Ureter (tissue), 1 donor: Measurements from ENCODE around the gene FUNDC2. TPM values are rescaled to one million over a fixed set of nuclear protein-coding genes. Genes with fewer than 3 reads are reported as not detected.
A peak's percentile ranks its signal among the peaks of the same experiment; 100 is the strongest.

Source experiments
- DNase-seq: peaks from one replicate; pipeline ENCODE4 v3.0.0-alpha.2; 2020; ENCODE audit warnings: low spot score
- total RNA-seq: library from RNA; stranded (reverse); gene quantifications from one replicate; pipeline ENCODE4 v1.2.4, GENCODE V29; 2023
- donor health status: DM: yes; HTN: yes; CAD: no.

Gene FUNDC2
- total RNA-seq, 1 donor from 2014 or later: 78.4 TPM

DNA sequence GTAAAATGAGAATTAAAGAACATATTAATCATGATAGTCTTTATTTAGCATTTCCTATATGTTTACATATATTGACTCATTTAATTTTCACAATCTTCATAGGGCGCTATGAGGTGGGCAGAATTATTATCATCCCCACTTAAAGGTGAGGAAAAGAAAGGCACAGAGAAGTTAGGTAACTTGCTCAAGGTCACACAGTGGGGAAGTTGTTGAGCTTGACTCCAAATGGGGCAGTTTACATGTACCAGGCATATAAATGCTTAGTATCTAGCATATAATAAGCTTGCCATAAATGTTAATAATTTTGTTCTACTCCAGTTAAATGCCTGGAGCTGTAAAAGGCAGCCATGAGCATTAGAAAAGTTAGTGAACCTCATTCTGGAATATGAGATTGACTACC lies 42.8 kb downstream of the FUNDC2 start:
- no peak for DNase-seq

DNA sequence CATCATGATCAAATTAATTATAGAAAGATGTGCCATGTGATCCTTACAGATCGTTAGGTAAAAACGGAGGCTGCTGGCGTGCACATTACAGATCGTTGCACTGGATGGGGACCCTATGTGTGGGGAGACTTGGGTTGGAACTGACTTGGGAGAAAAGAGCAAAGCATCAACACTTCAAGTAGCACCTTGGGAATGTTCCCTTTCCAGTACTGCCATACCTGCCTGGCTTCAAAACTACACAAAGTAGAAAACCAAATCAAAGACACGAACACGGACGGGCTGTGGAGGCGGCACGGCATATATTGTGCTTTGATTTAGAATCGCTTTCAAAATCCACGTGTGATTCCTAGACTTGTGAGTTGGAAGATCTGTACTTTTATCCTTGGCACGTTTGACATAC lies 43.4 kb downstream of the FUNDC2 start:
- DNase-seq: no peak

DNA sequence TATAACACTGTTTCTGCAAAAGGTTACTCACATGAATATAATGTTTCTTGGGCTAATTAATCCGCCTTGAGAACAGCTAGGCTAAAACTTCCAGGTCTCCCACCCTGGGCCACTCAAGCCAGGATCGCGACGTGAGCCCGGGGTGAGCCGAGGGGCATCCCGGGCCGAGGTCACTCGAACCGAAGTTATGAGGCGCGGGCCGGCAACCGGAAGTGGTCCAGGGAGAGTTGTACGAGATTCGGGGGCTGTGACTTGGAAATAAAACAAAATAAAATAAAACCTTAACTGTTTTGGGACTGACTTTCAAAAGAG lies 44.0 kb downstream of the FUNDC2 start:
- no peak for DNase-seq

DNA sequence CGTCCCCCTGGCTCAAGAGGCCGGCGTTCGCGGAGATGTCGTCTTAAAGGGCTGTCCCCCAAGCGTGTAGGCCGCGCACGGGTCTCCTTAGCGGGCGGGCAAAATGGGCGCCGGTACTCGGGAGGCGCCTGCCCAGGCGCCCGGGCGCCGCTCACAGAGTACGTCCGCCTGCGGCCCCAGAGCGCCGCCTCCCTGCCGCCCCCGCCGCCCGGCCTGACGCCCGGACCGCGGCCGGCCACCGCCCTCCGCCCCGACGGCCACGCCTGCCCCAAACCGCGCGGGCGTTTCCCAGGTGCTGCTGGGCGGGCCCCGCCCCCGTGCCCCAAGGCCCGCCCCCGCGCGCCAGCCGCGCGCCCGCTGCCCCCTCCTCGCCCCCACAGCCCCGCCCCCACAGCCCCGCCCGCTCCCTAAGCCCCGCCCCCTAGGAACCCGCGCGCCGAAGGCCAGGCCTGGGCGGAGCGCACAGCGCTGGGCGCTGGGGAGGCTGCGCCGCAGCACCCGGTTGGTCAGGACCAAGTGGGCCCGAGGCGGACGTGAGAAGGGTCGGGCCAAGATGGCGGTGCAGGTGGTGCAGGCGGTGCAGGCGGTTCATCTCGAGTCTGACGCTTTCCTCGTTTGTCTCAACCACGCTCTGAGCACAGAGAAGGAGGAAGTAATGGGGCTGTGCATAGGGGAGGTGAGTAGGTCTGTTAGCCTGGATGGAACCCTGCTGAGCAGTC lies 44.5 kb downstream of the FUNDC2 start, which contains the start of the genes BRCC3, CMC4 and MTCP1:
TSS of gene BRCC3 (plus strand) at position 534 of the 719 bp plus-strand sequence. CDS start at position 554, 20 bp downstream.
TSS of gene CMC4 (minus strand) at position 162 of the 719 bp plus-strand sequence. CDS start 7,113 bp downstream, outside the sequence.
TSS of gene MTCP1 (minus strand) at position 162 of the 719 bp plus-strand sequence. CDS start 5,126 bp downstream, outside the sequence.
- DNase-seq: peak; percentile 79

DNA sequence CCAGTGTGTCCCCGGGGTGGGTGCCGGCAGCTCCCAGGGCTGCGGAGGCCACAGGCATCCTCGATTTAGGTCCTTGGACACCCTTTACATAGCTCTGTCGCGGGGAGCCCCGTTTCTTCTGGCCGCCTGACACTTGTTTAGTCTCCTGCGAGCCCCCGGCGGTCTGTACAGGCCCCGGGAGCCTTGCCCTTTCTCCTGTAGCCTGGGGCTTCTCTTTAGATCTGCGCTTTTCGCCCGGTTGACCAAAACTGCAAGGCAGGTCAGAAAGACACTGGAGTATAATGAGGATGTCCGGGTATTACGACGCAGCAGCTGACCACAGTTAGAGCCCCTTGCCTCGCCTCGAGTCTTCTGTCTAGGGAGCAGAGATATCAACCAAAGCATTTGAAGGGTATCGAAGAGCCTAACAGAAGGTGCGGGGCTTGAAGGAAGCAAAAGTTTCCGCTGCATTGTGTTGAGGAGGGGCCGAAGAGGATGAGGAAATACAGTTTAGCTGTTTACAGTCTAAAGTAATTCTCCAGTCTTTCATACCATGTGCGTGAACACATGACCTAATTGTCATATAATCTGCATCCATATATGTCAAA lies 45.1 kb downstream of the FUNDC2 start:
- DNase-seq: no peak

DNA sequence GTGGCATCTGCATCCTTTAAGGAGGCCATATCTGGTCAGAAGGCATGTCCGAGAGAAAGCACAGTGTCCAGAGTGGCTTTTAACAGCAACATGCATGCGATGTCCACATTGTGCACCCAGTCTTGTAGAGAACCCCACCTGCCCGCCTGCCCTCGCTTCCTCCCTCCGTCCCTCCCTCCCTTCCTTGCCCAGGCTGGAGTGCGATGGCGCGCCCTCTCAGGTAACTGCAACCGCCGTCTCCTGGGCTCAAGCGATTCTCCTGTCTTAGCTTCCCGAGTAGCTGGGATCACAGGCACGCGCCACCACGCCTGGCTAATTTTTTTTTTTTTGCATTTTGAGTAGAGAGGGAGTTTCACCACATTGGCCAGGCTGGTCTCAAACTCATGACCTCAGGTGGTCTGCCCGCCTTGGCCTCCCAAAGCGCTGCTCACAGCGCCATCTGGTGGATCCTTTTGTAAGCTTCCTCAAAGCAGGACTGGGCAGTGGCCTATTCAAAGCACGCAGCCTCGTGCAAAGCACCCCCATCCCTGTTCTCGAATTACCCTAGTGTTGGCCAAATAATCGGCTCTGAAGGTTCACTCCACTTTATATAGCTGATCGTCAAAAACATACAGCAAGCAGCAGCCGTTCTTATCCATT lies 59.7 kb downstream of the FUNDC2 start:
- DNase-seq: no peak

DNA sequence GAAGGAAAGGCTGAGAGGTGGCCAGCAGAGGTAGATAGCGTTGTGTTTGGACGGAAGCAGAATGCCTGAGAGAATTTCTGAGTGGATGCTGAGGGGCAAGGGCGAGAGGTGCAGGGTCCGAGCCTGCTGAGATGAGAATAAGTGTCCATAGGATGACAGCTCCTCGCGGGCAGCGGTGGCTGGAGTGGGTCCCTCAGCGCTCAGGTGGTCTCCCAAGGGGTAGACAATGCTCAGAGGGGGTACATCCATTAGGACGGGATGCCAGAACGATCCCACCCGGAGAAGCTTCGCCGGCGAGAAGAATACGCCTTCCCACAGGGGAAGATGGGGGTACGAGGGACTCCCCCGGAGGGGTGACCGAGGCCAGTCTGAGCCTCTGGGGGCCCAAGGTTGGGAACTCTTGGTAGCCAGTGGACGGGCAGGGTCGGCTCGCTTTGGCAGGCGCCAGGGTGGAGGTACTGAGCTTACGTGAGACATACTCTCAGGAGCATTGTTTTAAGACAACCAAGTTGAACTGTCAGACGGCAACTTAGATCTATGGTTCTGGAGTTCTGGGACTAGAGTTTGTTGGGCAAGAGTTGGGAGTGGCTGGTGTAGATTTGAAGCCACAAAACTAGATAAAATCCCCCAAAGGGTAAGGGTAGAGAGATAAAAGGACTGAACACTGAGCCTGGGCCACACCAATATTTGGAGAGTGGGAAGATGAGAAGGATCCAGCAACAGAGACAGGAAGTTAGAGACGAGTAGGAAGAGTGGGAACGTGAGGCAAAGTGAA lies 60.5 kb downstream of the FUNDC2 start:
- DNase-seq: no peak

GRCh38 chrX:155094468-155095061 lies 67.9 kb downstream of the FUNDC2 start:
- DNase-seq: no peak

DNA sequence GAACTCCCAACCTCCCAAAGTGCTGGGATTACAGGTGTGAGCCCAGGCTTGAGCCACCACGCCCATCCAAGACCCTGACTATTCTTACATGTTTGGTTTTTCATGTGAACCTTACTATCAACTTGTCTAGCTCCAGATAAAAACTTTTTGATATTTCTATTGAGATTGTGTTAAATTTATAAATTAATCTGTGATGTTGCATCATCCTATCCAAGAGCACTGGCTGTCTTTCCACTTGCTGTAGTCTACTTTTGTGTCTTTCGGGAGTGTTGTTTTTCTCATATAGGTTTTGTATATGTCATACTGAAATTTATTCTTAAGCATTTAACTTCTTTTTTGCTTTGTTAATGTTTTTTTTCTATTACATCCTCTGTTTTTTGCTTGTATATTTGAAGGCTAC lies 79.3 kb downstream of the FUNDC2 start:
- DNase-seq: no peak

DNA sequence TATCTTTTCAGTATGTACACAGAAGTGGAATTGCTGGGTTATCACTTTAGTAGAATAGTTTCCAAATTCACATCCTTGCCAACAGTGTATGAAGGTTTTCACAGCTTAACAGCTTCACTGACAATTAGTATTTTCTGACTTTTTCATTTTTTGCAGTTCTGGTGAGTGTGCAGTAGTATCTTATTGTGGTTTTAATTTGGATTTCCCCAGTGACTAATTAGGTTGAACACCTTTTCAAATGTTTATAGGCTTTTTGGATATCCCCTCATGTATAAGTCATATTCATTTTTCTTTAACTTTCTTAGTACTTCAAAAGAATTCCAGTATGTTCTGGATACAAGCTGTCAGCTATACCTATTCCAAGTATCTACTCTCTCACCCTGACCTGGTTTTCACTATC lies 81.8 kb downstream of the FUNDC2 start:
- DNase-seq: no peak

Other genes starting within 250 kb of the FUNDC2 start
- gene MPP1, start 221.4 kb upstream of the FUNDC2 start, total RNA-seq: 21.9 TPM
- not detected for gene SMIM9, start 192.2 kb upstream of the FUNDC2 start, total RNA-seq
- gene F8A1, start 140.5 kb upstream of the FUNDC2 start, total RNA-seq: 35.7 TPM
- gene F8, start 4.1 kb upstream of the FUNDC2 start, total RNA-seq: 28.2 TPM
- gene CMC4, start 44.3 kb downstream of the FUNDC2 start, total RNA-seq: 9.1 TPM
- 17.7 TPM for gene MTCP1, start 44.3 kb downstream of the FUNDC2 start, total RNA-seq
- 23.3 TPM for gene BRCC3, start 44.7 kb downstream of the FUNDC2 start, total RNA-seq
- gene VBP1, start 189.6 kb downstream of the FUNDC2 start, total RNA-seq: 40.5 TPM
- 0.86 TPM for gene RAB39B, start 237.6 kb downstream of the FUNDC2 start, total RNA-seq